Subcutaneous abdominal adipose tissue (tissue), 5 donors: ENCODE results near the gene RNU1-2.
"Not testable (repeated sequence)": the region's sequence is repeated elsewhere in the genome, so short reads cannot be mapped to it uniquely, and the experiment has no call there.

Source experiments
- H3K27ac ChIP-seq: one replicate; pipeline ENCODE4 v1.7.0; 2013; ENCODE audit warnings: low read depth, mild to moderate bottlenecking, inconsistent platforms, low read length, moderate library complexity
- H3K27me3 ChIP-seq, 5 donors: one replicate each; pipeline ENCODE4 v1.7.0; 2013; ENCODE audit warnings: low read length in 5 of 5, inconsistent platforms in 1 of 5; ENCODE audit not compliant: control insufficient read depth in 5 of 5, insufficient read depth in 4 of 5
- H3K36me3 ChIP-seq, 5 donors: one replicate each; pipeline ENCODE4 v1.7.0; 2013; ENCODE audit warnings: low read length in 5 of 5; ENCODE audit not compliant: control insufficient read depth in 5 of 5, insufficient read depth in 5 of 5
- H3K4me1 ChIP-seq, 5 donors: one replicate each; pipeline ENCODE4 v1.7.0; 2013; ENCODE audit warnings: low read length in 5 of 5, mild to moderate bottlenecking in 3 of 5, moderate library complexity in 1 of 5; ENCODE audit not compliant: control insufficient read depth in 5 of 5, insufficient read depth in 5 of 5
- H3K4me3 ChIP-seq, 5 donors: one replicate each; pipeline ENCODE4 v1.7.0; 2013; ENCODE audit warnings: low read length in 5 of 5, low read depth in 1 of 5
- H3K9ac ChIP-seq, 5 donors: one replicate each; pipeline ENCODE4 v1.7.0; 2013; ENCODE audit warnings: low read length in 5 of 5, mild to moderate bottlenecking in 4 of 5, moderate library complexity in 3 of 5
- H3K9me3 ChIP-seq, 5 donors: one replicate each; pipeline ENCODE4 v1.7.0; 2013; ENCODE audit warnings: low read length in 5 of 5; ENCODE audit not compliant: control insufficient read depth in 5 of 5
- donor health status: healthy.
- donor health status: healthy.
- donor health status: healthy.
- donor health status: healthy.
- donor health status: healthy.

Gene RNU1-2

DNA sequence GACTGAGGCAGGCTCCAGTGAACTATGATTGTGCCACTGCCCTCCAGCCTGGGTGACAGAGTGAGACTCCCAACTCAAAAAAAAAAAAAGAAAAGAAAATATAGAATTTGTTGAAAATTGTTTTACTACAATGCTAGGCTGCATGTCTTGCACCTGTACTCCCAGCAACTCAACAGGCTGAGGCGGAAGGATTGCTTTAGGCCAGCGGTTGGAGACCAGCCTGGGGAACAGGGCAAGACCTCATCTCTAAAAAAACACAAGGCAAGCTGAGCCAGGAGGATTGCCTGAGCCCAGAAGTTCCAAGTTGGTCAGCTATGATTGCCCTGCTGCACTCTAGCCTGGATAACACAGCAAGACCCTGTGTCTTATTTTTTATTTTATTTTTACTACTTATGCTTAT lies 3.2 kb downstream of the RNU1-2 start:
- not testable (repeated sequence) for H3K9ac ChIP-seq, H3K36me3 ChIP-seq, H3K4me3 ChIP-seq, H3K9me3 ChIP-seq, H3K27ac ChIP-seq, H3K27me3 ChIP-seq
- H3K4me1 ChIP-seq: peaks cover 3 to 17% (median 14%) of the 10 kb centered on the region in 5 donors

DNA sequence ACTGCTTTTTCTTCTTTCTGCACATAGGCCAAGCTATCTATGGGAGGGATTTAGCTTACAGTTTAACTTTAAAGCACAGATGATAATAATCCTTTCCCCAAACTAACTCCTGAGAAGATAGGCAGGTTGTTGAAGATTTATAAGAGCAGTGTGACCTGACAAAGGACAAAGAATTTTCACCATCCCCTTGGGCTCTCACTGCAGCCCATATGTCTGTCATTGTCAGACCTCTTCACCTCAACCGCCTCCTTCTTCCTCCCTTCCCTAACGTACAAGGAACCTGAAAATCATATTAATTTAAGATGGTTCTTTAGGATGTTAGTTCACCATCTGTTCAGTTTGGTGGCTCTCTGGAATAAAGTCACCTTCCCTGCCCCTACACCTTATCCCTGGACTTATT lies 5.0 kb downstream of the RNU1-2 start:
- peaks cover 0 to under 1% (median 0%) of the 10 kb centered on the region in 5 donors for H3K9me3 ChIP-seq
- H3K4me3 ChIP-seq: no peak overlapping the region
- peaks cover 10 to 27% (median 24%) of the 10 kb centered on the region in 5 donors for H3K4me1 ChIP-seq
- no peak overlapping the region for H3K27ac ChIP-seq
- no peaks in the 10 kb centered on the region for H3K36me3 ChIP-seq
- H3K9ac ChIP-seq: no peak overlapping the region
- no peaks in the 10 kb centered on the region for H3K27me3 ChIP-seq

DNA sequence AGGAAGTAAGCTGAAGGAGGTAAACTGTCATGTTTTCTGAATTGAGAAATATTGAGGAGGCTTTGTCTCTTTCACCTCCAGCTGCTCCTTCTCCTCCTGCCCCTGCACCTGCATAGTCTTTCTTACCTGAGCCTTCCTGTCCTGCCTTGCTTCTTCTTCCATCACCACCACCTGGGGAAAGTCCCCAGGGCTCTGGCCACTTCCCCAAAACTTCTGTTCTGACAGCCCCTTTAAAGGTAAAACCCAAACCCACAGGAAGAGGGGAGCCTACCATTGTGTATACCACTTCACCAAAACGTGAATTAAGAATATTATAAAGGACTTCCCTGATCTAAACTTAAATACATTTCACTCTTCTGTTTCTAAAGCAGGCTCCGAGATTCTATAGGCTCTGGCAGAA lies 5.6 kb downstream of the RNU1-2 start:
- not testable (repeated sequence) for H3K36me3 ChIP-seq, H3K9ac ChIP-seq, H3K27me3 ChIP-seq, H3K4me3 ChIP-seq, H3K9me3 ChIP-seq, H3K27ac ChIP-seq
- H3K4me1 ChIP-seq: peaks cover 9 to 27% (median 22%) of the 10 kb centered on the region in 5 donors

DNA sequence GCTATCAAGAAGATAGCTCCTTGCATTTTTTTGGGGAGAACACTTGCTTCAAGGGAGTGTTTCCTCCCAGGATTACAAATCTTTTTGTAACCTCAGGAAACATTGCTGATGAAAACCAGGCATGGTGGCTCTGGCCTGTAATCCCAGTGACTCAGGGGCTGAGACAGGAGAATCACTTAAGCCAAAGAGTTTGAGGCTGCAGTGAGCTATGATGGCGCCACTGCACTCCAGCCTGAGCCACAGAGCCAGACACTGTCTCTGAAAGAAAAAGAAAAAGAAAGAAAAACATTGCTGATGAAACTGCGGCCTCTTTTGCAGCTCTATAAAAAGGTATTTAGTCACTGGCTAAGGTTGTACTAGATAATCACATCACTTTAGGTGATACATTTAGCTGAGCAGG lies 7.3 kb downstream of the RNU1-2 start:
- Histone ChIP-seq H3K27ac (peak overlapping the region; percentile 99), H3K36me3 (no peaks in the 10 kb centered on the region), H3K27me3 (no peaks in the 10 kb centered on the region), H3K4me3 (no peak overlapping the region), H3K4me1 (peaks cover 7 to 20% (median 17%) of the 10 kb centered on the region in 5 donors), H3K9me3 (peaks cover 0 to 6% (median 0%) of the 10 kb centered on the region in 5 donors), H3K9ac (no peak overlapping the region)

DNA sequence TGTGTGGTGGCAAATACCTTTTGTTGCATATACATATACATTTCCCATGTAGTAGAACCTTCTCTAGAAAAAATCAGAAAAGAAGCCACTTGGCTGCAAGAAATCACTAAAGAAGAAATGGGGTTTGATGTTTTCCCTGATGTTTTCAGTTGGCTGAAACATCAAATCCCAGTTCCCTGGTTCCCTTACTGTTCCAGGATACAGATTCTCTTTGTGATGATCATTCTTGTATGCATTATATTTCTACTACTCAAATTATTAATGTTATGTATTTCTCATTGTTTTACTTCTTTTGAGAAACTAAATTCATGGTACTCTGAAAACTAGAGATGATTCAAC lies 7.6 kb downstream of the RNU1-2 start:
- H3K36me3 ChIP-seq: no peaks in the 10 kb centered on the region
- H3K9me3 ChIP-seq: peaks cover 0 to 6% (median 0%) of the 10 kb centered on the region in 5 donors
- peak overlapping the region in 3 of 5 donors; percentile 70 to 97 (median 88) for H3K9ac ChIP-seq
- H3K4me3 ChIP-seq: peak overlapping the region; percentile 69 to 92 (median 78)
- H3K4me1 ChIP-seq: peaks cover 7 to 20% (median 17%) of the 10 kb centered on the region in 5 donors
- no peaks in the 10 kb centered on the region for H3K27me3 ChIP-seq
- H3K27ac ChIP-seq: peak overlapping the region; percentile 99

DNA sequence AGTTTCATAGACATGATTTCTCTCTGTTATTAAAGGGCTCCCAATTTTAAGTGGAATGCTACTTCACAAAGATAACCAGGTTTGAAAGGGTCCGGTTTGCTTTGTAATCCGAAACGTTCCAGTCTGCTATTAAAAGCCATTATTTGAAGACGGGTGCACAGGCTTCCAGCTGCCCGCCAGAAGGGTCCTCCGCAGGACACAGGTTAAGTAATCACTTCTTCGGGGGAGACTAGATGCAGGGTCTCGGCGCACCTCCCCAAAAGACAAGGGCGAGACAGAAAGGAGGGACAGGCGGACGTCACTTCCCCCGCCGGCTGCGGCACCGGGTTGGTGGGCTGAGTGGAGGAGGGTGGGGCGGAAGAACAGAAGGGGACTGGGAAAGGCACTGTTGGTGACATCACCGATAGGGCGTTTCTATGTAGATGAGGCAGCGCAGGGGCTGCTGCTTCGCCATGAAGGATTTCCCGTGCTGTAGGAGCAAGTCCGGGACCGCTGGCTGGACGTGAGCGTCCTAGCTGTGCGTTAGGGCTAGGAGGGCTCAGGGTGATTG lies 8.9 kb downstream of the RNU1-2 start:
- Histone ChIP-seq H3K27ac (peak overlapping the region; percentile 99), H3K27me3 (no peaks in the 10 kb centered on the region), H3K9ac (peak overlapping the region; percentile 82 to 97 (median 93)), H3K36me3 (no peaks in the 10 kb centered on the region), H3K9me3 (peaks cover 0 to 6% (median 0%) of the 10 kb centered on the region in 5 donors), H3K4me1 (peaks cover 7 to 20% (median 17%) of the 10 kb centered on the region in 5 donors), H3K4me3 (peak overlapping the region; percentile 69 to 92 (median 78))

DNA sequence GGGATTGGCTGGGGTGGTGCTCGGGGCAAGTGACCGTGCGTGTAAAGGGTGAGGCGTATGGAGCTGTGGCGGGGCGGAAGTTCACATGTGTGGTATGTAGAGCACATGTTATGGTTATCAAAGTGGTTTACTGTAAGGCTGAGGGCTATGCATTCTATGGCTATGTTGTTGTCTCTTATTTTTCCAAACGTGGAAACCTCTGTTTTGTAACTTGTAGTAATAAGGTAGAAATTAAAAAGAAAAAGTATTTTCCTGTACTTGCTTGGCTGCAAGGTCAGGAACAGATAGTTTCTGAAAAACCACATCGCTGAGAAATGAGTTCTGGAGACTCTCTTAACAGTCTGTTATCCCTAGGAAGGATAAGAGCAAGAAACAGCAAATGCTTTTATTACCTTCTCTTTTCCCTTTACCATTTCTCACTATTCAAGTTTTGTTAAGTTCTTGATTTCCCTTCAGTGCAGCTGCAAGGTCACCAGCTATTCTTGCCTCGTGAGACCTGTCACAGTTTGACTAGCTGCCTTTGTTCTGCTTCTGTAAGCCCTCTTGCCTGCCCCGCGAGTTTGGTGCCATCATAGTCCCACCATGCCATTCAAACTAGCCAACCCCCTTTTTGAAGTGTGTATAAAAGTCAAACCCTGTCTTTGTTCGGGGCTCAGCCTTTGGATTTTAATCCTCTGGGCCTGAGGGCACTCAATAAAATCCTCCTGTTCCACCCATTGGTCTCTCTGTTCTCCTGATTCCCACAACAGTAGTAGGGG lies 9.5 kb downstream of the RNU1-2 start:
- Histone ChIP-seq H3K9ac (peak overlapping the region; percentile 82 to 97 (median 93)), H3K4me3 (peak overlapping the region; percentile 69 to 92 (median 78)), H3K27me3 (no peaks in the 10 kb centered on the region), H3K27ac (peak overlapping the region; percentile 99), H3K9me3 (peaks cover 0 to 6% (median 0%) of the 10 kb centered on the region in 5 donors), H3K36me3 (no peaks in the 10 kb centered on the region), H3K4me1 (peaks cover 7 to 20% (median 17%) of the 10 kb centered on the region in 5 donors)

DNA sequence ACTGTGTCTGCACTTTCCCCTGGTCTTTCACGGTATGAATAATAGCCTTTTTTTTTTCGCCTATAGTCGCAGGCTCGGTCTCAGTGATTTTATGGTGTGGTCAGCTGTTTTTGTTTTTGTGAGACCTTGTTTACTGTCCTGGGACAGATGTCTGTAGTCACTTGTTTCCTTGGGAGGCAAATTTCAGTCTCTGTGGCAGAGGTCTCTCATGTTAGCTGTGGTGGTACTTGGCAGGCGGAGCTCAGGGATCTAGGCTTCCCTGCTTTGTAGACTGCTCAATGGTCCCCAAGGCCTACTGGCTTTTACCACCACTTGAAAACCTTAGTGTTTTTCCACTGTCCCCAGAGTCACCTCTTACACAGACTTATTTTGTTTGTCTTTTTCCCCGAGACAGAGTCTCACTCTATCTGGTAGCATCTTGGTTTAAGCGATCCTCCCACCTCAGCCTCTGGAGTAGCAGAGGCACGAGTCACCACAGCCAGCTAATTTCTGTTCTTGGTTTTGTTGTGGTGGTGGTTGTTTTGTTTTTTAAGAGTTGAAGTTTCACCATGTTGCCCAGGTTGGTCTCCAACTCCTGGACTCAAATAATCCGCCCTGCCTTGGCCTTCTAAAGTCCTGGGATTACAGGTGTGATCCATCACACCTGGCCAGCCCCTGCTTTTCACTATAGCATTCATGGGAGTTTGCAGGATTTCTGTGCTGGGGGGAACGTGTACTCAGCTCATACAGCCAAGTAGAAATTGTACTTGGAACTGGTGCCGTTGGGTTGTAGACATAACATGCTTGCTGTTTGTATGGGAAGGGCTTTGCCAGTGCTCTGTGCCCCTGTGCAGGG lies 10.3 kb downstream of the RNU1-2 start:
- Histone ChIP-seq H3K4me1 (peaks cover 7 to 20% (median 17%) of the 10 kb centered on the region in 5 donors), H3K27me3 (no peaks in the 10 kb centered on the region), H3K4me3 (no peak overlapping the region), H3K36me3 (no peaks in the 10 kb centered on the region), H3K9ac (no peak overlapping the region), H3K9me3 (peaks cover 0 to 6% (median 0%) of the 10 kb centered on the region in 5 donors), H3K27ac (peak overlapping the region; percentile 99)

DNA sequence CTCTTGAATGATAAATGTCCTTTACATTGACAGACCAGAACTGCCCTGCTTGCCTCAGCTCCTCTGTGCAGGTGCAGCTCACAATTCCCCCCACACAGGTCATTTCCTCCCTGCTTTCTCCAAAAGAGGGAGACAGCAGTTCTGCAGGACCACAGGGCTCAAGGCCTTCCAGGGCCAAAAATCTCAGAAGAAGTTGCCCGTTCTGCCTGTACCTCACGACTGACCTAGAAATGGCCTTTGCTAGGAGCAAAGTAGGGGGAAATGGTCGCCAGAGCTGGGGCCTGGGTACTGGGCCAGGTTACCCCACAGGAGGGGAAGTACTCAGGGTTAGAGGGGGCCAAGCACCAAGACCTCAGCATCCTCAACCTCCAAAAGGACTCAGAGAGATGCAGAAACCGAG lies 11.1 kb downstream of the RNU1-2 start:
- Histone ChIP-seq H3K4me3 (no peak overlapping the region), H3K9ac (no peak overlapping the region), H3K27me3 (no peaks in the 10 kb centered on the region), H3K9me3 (peaks cover 0 to 6% (median 0%) of the 10 kb centered on the region in 5 donors), H3K4me1 (peaks cover 7 to 20% (median 17%) of the 10 kb centered on the region in 5 donors), H3K36me3 (no peaks in the 10 kb centered on the region), H3K27ac (no peak overlapping the region)
